HepG2 (cell line): ENCODE data around the gene EIF4G3. TPM values are rescaled to one million over a fixed set of nuclear protein-coding genes. Genes with fewer than 3 reads are reported as not detected.

Experiments
- ATAC-seq: fragments of 200-7000 bp; cut with Tn5 transposase; 3 replicates; pipeline ENCODE4 v1.9.1; 2020; ENCODE audit warnings: mild to moderate bottlenecking, moderate library complexity
- BruUV-seq: library from RNA; stranded (reverse); fragments of 400-500 nt; replicated peaks from 2 replicates; lab custom pipeline; 2021; lab: Mats Ljungman, UMichigan
- CTCF ChIA-PET: fragments of 300-600 bp; formaldehyde crosslinking; extraction: SDS; loops from one replicate; lab custom pipeline; 2021; ENCODE audit warnings: low total read pairs, inconsistent platforms, low intra/inter-chr PET ratio; lab: Yijun Ruan, JAX
- POLR2A ChIA-PET: fragments of 350-600 bp; sonication (Branson Sonifier 250); formaldehyde crosslinking; loops from one replicate; lab custom pipeline; 2020; ENCODE audit warnings: antibody characterized with exemption, inconsistent platforms; lab: Yijun Ruan, JAX
- DNase-seq: peaks from one replicate; pipeline ENCODE4 v3.0.0-alpha.2; 2015; ENCODE audit warnings: low spot score
- FAIRE-seq: peaks from 3 replicates; lab custom pipeline; 2011; peaks lifted over from hg19 to GRCh38; lab: Jason Lieb, UNC
- H2AFZ ChIP-seq: one replicate; pipeline ENCODE4 v1.6.1; 2011; ENCODE audit warnings: low read length, inconsistent platforms
- H3K27ac ChIP-seq: fragments of 300-600 bp; 3 replicates; pipeline ENCODE4 v1.8.0; 2011; ENCODE audit warnings: mixed run types, mild to moderate bottlenecking, mixed read lengths, low read length, inconsistent platforms; ENCODE audit not compliant: insufficient read depth; ENCODE audit errors: extremely low read length
- H3K27me3 ChIP-seq, 2 experiments: fragments of 200-600 bp in 1 of 2; 2 replicates in 1 of 2; 3 replicates in 1 of 2; pipeline versions ENCODE4 v1.6.0 to v1.8.0; 2011; ENCODE audit warnings: low read length in 2 of 2, mild to moderate bottlenecking in 2 of 2, moderate library complexity in 2 of 2, inconsistent platforms in 1 of 2; ENCODE audit not compliant: insufficient read depth in 2 of 2, control insufficient read depth in 1 of 2
- H3K36me3 ChIP-seq, 2 experiments: fragments of 200-600 bp in 1 of 2; replicated peaks in 1 of 2; 2 replicates in 1 of 2; 3 replicates in 1 of 2; pipeline versions ENCODE4 v1.5.1 to v1.8.0; 2011; ENCODE audit warnings: low read length in 2 of 2, inconsistent platforms in 1 of 2; ENCODE audit not compliant: insufficient read depth in 2 of 2, control insufficient read depth in 1 of 2
- H3K4me1 ChIP-seq: 2 replicates; pipeline ENCODE4 v1.5.1; 2012; ENCODE audit warnings: low read length, inconsistent platforms; ENCODE audit not compliant: insufficient read depth
- H3K4me2 ChIP-seq: 2 replicates; pipeline ENCODE4 v1.6.0; 2011; ENCODE audit warnings: low read depth, low read length, inconsistent platforms
- H3K4me3 ChIP-seq, 3 experiments: fragments of 200-600 bp in 1 of 3; sonication (generic), shearing (Covaris generic) in 1 of 3; replicated peaks in 1 of 3; 2 replicates each; pipeline ENCODE4 v1.5.1; 2011 to 2016; ENCODE audit warnings: low read length in 3 of 3, inconsistent platforms in 2 of 3, low read depth in 2 of 3, mild to moderate bottlenecking in 2 of 3, control low read depth in 1 of 3, mixed read lengths in 1 of 3; ENCODE audit not compliant: insufficient read depth in 1 of 3
- H3K79me2 ChIP-seq: one replicate; pipeline ENCODE4 v1.6.1; 2011; ENCODE audit warnings: low read length, inconsistent platforms; ENCODE audit not compliant: insufficient read depth
- H3K9ac ChIP-seq: 2 replicates; pipeline ENCODE4 v1.6.0; 2011; ENCODE audit warnings: mild to moderate bottlenecking, low read depth, low read length, inconsistent platforms; ENCODE audit not compliant: insufficient read depth
- H3K9me3 ChIP-seq: 2 replicates; pipeline ENCODE4 v1.5.1; 2012; ENCODE audit warnings: mild to moderate bottlenecking, low read length
- H4K20me1 ChIP-seq: 2 replicates; pipeline ENCODE4 v1.6.0; 2011; ENCODE audit warnings: inconsistent platforms, mild to moderate bottlenecking, low read length, moderate library complexity; ENCODE audit not compliant: insufficient read depth
- CENPT ChIP-seq: sonication (generic); formaldehyde crosslinking; IDR thresholded peaks from 2 replicates; pipeline ENCODE4 v1.8.0; 2022; ENCODE audit warnings: low read depth, mild to moderate bottlenecking, moderate library complexity, missing genetic modification reagents
- FOXJ3 ChIP-seq: sonication (generic); formaldehyde crosslinking; IDR thresholded peaks from 2 replicates; pipeline ENCODE4 v1.4.0; 2020; ENCODE audit warnings: missing genetic modification reagents, mild to moderate bottlenecking, borderline replicate concordance
- FOXO1 ChIP-seq: sonication (generic); formaldehyde crosslinking; IDR thresholded peaks from 2 replicates; pipeline ENCODE4 v1.4.0; 2020; ENCODE audit warnings: missing genetic modification reagents
- FOXP1 ChIP-seq, 2 experiments: fragments of 450-650 bp in 1 of 2; IDR thresholded peaks; 2 replicates each; pipeline ENCODE4 v1.6.1; 2017 to 2018; ENCODE audit warnings: antibody characterized with exemption in 1 of 2
- GATAD1 ChIP-seq: IDR thresholded peaks from 2 replicates; pipeline ENCODE4 v1.6.1; 2016; ENCODE audit warnings: missing genetic modification reagents, missing compliant biosample characterization
- HOXA3 ChIP-seq: sonication (generic); formaldehyde crosslinking; IDR thresholded peaks from 2 replicates; pipeline ENCODE4 v1.5.0; 2020; ENCODE audit warnings: missing genetic modification reagents
- HOXA7 ChIP-seq: sonication (generic); formaldehyde crosslinking; IDR thresholded peaks from 2 replicates; pipeline ENCODE4 v1.8.1; 2022; ENCODE audit warnings: mild to moderate bottlenecking, missing genetic modification reagents, moderate library complexity
- ISX ChIP-seq: sonication (generic); formaldehyde crosslinking; conservative IDR thresholded peaks from 2 replicates; pipeline ENCODE4 v1.5.0; 2020; ENCODE audit warnings: missing genetic modification reagents
- MIXL1 ChIP-seq: IDR thresholded peaks from 2 replicates; pipeline ENCODE4 v1.6.1; 2016
- RAD21 ChIP-seq: fragments of 450-650 bp; formaldehyde crosslinking; IDR thresholded peaks from 2 replicates; pipeline ENCODE4 v1.5.0; 2020; ENCODE audit warnings: mild to moderate bottlenecking
- RCOR2 ChIP-seq: IDR thresholded peaks from 2 replicates; pipeline ENCODE4 v1.6.1; 2016; ENCODE audit warnings: missing biosample characterization, missing genetic modification reagents
- ZBTB46 ChIP-seq: sonication (generic); formaldehyde crosslinking; IDR thresholded peaks from 2 replicates; pipeline ENCODE4 v1.4.0; 2020; ENCODE audit warnings: mild to moderate bottlenecking, missing genetic modification reagents, borderline replicate concordance
- ZNF44 ChIP-seq: sonication (generic); formaldehyde crosslinking; IDR thresholded peaks from 2 replicates; pipeline ENCODE4 v1.5.1; 2020; ENCODE audit warnings: mild to moderate bottlenecking, missing genetic modification reagents
- ZNF510 ChIP-seq: sonication (generic); formaldehyde crosslinking; IDR thresholded peaks from 2 replicates; pipeline ENCODE4 v1.4.0; 2020; ENCODE audit warnings: low read depth, mild to moderate bottlenecking, missing genetic modification reagents
- ZNF546 ChIP-seq: sonication (generic); formaldehyde crosslinking; conservative IDR thresholded peaks from 2 replicates; pipeline ENCODE4 v1.8.1; 2023; ENCODE audit warnings: mild to moderate bottlenecking, missing genetic modification reagents
- ZNF577 ChIP-seq: sonication (generic); formaldehyde crosslinking; IDR thresholded peaks from 2 replicates; pipeline ENCODE4 v1.4.0; 2020; ENCODE audit warnings: mild to moderate bottlenecking, low read depth, missing genetic modification reagents, borderline replicate concordance
- ZNF761 ChIP-seq: sonication (generic); formaldehyde crosslinking; conservative IDR thresholded peaks from 2 replicates; pipeline ENCODE4 v1.4.0; 2020; ENCODE audit warnings: mild to moderate bottlenecking, missing genetic modification reagents
- in situ Hi-C: cut with HindIII; loops from 2 replicates; pipeline ENCODE4 v1.10.0; 2017; ENCODE audit warnings: low pct_unique_long_range_greater_than_20kb; ENCODE audit not compliant: extremely low pct_ligation_motif_present
- intact Hi-C: fragments of 100-400 bp; cut with micrococcal nuclease; formaldehyde crosslinking; loops from one replicate; pipeline ENCODE4 v1.10.0; 2022; ENCODE audit not compliant: unreplicated experiment
- polyA plus RNA-seq, 8 experiments: library from polyadenylated mRNA; depleted of rRNA in 3 of 8; stranded (reverse) in 7 of 8; unstranded in 1 of 8; fragments of >200 nt; fragmentation: Illumina TruSeq in 4 of 8; extraction: Trizol in 4 of 8; gene quantifications; 2 replicates each; pipeline versions ENCODE4 v1.2.1 to v1.2.3, GENCODE V29; 2011 to 2016; ENCODE audit warnings: low read depth in 4 of 8, missing spikeins in 1 of 8, mixed read lengths in 1 of 8; ENCODE audit not compliant: insufficient read depth in 1 of 8
- total RNA-seq, 5 experiments: library from RNA; depleted of rRNA; stranded (reverse); fragments of >200 nt; fragmentation: Illumina TruSeq; extraction: Trizol; gene quantifications; 2 replicates each; pipeline ENCODE4 v1.2.3, GENCODE V29; 2016; ENCODE audit warnings: low read depth in 1 of 5
- TF ChIP-seq, protein P1 (sequence below): sonication (generic); formaldehyde crosslinking; IDR thresholded peaks from 2 replicates; pipeline ENCODE4 v1.8.1; 2023; ENCODE audit warnings: mild to moderate bottlenecking, missing genetic modification reagents

Gene EIF4G3
- total and polyA plus RNA-seq, 2 of the 13 experiments (the other 11 are each of a cell fraction or from before 2014, with no cell fraction given): 22.2 to 27.6 TPM

GRCh38 chr1:20834780-20835179, 341.9 kb downstream of the EIF4G3 start:
- H3K4me3 ChIP-seq: no peak overlapping the region
- H3K9ac ChIP-seq: no peak overlapping the region
- in situ Hi-C loops (no loop called here), intact Hi-C loops (no loop called here)
- H3K9me3 ChIP-seq: no peaks in the 10 kb centered on the region
- no TSS peak for BruUV-seq
- H3K27me3 ChIP-seq: no peaks in the 10 kb centered on the region
- H2AFZ ChIP-seq: no peak overlapping the region
- ChIA-PET CTCF (no interaction called here), POLR2A (no interaction called here)
- H3K4me1 ChIP-seq: no peaks in the 10 kb centered on the region
- no peaks in the 10 kb centered on the region for H3K79me2 ChIP-seq
- 0 out of 5 replicates have a peak, but pooled peaks cover 0 to under 1% of the 10 kb centered on the region in 2 experiments for H3K36me3 ChIP-seq
- DNase-seq (no peak), FAIRE-seq (no peak), ATAC-seq (no peak)
- no peaks in the 10 kb centered on the region for H4K20me1 ChIP-seq
- no peak overlapping the region for H3K4me2 ChIP-seq
- TF ChIP-seq MIXL1 (CRISPR knock-in tag) (no peak), CENPT (CRISPR knock-in tag) (no peak), FOXO1 (no peak), ZNF761 (no peak), RCOR2 (no peak), GATAD1 (CRISPR knock-in tag) (no peak), HOXA3 (no peak), HOXA7 (CRISPR knock-in tag) (no peak), ZNF44 (no peak), ZNF546 (CRISPR knock-in tag) (no peak), FOXP1 (IDR thresholded peaks at IDR 0.05) (no peak), FOXP1 (CRISPR knock-in tag; IDR thresholded peaks at IDR 0.05) (no peak), RAD21 (CRISPR knock-in tag) (no peak), ZNF510 (CRISPR knock-in tag) (no peak), ZBTB46 (no peak), FOXJ3 (CRISPR knock-in tag) (no peak), ZNF577 (CRISPR knock-in tag) (no peak), ISX (CRISPR knock-in tag) (no peak)
- TF ChIP-seq, protein P1, sequence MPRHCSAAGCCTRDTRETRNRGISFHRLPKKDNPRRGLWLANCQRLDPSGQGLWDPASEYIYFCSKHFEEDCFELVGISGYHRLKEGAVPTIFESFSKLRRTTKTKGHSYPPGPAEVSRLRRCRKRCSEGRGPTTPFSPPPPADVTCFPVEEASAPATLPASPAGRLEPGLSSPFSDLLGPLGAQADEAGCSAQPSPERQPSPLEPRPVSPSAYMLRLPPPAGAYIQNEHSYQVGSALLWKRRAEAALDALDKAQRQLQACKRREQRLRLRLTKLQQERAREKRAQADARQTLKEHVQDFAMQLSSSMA (CRISPR knock-in tag): no peak
- no peak overlapping the region for H3K27ac ChIP-seq
